Effector memory CD4-positive, alpha-beta T cell (primary cell): ENCODE measurements around the gene FOXB2.
"Not testable (repeated sequence)": the region's sequence is repeated elsewhere in the genome, so short reads cannot be mapped to it uniquely, and the experiment has no call there.

Experiments
- DNase-seq, 3 donors: peaks; one replicate each; pipeline ENCODE4 v3.0.0-alpha.2; 2020
- H3K27ac ChIP-seq: 2 replicates; pipeline ENCODE4 v1.7.0; 2013; ENCODE audit warnings: mild to moderate bottlenecking, low read length, moderate library complexity; ENCODE audit not compliant: insufficient read depth, poor library complexity, severe bottlenecking
- H3K27me3 ChIP-seq: replicated peaks from 2 replicates; pipeline ENCODE4 v1.7.0; 2013; ENCODE audit warnings: mild to moderate bottlenecking, low read length; ENCODE audit not compliant: insufficient read depth, control insufficient read depth, poor library complexity, severe bottlenecking
- H3K36me3 ChIP-seq: 2 replicates; pipeline ENCODE4 v1.7.0; 2013; ENCODE audit warnings: mild to moderate bottlenecking, low read length, moderate library complexity; ENCODE audit not compliant: control insufficient read depth, insufficient read depth
- H3K4me1 ChIP-seq: 2 replicates; pipeline ENCODE4 v1.7.0; 2013; ENCODE audit warnings: low read length, mild to moderate bottlenecking; ENCODE audit not compliant: control insufficient read depth, insufficient read depth, poor library complexity, severe bottlenecking
- H3K4me3 ChIP-seq: 2 replicates; pipeline ENCODE4 v1.7.0; 2013; ENCODE audit warnings: low read length, low read depth, mild to moderate bottlenecking; ENCODE audit not compliant: insufficient read depth, poor library complexity, severe bottlenecking
- H3K9me3 ChIP-seq: 2 replicates; pipeline ENCODE4 v1.7.0; 2013; ENCODE audit warnings: mild to moderate bottlenecking, low read length, moderate library complexity; ENCODE audit not compliant: control insufficient read depth
- total RNA-seq, 3 donors: gene quantifications; one replicate each; lab custom pipeline; 2026; lab: John Stamatoyannopoulos, UW

Gene FOXB2
- 0 to 0.17 (median 0) reads per million in 3 donors for total RNA-seq

DNA sequence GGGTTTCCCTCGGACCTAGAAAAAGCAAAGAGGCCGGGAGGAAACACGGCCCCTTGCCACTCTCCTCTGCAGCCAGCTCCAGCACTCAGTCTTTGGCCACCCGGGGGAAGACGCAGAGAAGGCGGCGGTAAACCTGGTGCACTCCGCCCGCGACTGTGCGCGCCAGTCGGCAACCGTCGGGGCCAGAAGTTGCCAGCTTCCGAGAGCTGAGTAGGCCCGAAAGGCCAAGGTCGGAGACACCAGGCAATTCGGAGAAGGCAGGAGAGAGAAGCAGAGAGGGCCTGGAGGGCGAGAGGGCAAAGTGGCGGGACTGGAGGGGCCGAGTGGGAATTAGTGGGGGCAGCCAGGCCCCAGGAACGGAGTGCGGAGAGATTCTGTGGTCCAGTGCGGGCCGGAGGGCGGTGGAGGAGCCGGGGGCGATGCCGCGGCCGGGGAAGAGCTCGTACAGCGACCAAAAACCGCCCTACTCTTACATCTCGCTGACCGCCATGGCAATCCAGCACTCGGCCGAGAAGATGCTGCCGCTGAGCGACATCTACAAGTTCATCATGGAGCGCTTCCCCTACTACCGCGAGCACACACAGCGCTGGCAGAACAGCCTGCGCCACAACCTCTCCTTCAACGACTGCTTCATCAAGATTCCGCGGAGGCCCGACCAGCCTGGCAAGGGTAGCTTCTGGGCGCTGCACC lies at the start of gene FOXB2:
FOXB2 (plus strand) TSS at position 420 of the 690 bp plus-strand sequence; CDS start at position 420, 0 bp downstream.
- Histone ChIP-seq H3K36me3 (no peaks in the 10 kb centered on the region), H3K4me1 (peaks cover 18% of the 10 kb centered on the region), H3K9me3 (no peaks in the 10 kb centered on the region), H3K27me3 (peaks cover 55% of the 10 kb centered on the region), H3K4me3 (no peak within 1 kb of the TSS), H3K27ac (no peak within 1 kb of the TSS)
- no peak for DNase-seq

DNA sequence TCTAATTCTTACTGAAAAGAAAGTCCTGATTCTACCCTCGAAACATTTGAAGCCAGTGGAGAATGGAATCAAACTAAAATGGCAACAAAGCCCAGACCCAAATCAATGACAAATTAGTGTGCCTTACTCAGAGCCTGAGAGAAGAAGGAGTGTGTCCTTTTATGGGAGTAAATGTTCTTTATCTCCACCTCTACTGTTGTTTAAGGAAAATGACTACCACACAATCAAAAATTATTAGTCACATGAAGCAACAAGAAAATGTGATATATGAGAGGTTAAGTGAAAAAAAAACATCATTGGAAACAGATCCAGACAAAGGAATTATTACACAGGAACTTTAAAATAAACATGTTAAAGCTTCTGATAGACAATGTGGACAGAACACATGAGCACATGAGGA lies 49.7 kb upstream of the FOXB2 start:
- Histone ChIP-seq H3K27me3 (no peaks in the 10 kb centered on the region), H3K4me1 (no peaks in the 10 kb centered on the region), H3K36me3 (no peaks in the 10 kb centered on the region), H3K27ac (no peak overlapping the region), H3K4me3 (no peak overlapping the region), H3K9me3 (no peaks in the 10 kb centered on the region)
- no peak for DNase-seq

DNA sequence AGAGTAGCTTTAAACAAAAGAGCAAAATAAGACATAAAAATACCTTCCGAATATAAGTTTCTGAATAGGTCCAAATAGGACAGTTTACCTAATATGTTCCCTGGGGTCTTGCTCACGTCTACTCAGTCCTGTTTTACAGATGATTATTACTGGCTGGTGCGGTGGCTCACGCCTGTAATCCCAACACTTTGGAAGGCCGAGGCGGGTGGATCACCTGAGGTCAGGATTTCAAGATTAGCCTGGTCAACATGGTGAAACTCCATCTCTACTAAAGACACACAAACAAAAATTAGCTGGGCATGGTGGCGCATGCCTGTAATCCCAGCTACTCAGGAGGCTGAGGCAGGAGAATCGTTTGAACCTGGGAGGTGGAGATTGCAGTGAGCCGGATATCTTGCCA lies 40.6 kb upstream of the FOXB2 start:
- not testable (repeated sequence) for H3K4me3 ChIP-seq, H3K27ac ChIP-seq, H3K27me3 ChIP-seq, H3K4me1 ChIP-seq, H3K36me3 ChIP-seq, DNase-seq, H3K9me3 ChIP-seq

DNA sequence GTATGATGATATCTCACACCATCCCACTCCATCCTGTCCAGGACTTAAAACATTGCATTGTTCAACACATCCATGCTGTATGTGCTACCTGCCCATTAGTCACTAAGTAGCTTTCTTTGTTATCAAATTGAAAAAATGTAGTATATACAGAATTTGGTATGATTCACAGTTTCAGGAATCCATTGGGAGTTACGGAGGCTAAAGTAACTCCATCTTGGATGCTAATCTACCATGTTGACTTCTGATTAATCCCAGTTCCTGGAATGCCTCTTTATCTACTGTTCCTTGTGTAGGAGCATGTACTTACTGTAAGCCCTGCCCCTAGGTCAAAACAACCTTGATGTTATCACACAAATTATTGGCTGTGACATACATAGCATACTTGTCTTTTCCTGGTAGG lies 38.9 kb upstream of the FOXB2 start:
- Histone ChIP-seq H3K9me3 (no peaks in the 10 kb centered on the region), H3K4me1 (no peaks in the 10 kb centered on the region), H3K27ac (no peak overlapping the region), H3K36me3 (no peaks in the 10 kb centered on the region), H3K4me3 (no peak overlapping the region), H3K27me3 (peaks cover 6% of the 10 kb centered on the region)
- no peak for DNase-seq

DNA sequence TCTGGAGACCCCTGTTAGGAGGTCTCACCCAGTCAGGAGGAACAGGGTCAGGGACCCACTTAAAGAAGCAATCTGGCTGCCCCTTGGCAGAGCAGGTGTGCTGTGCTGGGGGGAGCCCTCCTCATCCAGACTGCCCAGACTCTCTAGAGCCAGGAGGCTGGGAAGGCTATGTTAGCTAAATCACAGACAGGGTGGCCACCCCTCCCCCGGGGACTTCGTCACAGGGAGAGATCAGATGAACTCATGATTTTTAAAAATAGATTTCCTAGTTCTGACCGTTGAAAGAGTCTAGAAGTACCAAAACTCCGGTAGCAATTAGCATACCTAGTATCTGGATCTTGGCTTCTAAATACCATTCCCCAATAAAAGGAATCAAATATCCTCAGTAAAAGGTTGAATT lies 35.0 kb upstream of the FOXB2 start:
- Histone ChIP-seq H3K9me3 (no peaks in the 10 kb centered on the region), H3K27ac (no peak overlapping the region), H3K4me3 (no peak overlapping the region), H3K36me3 (no peaks in the 10 kb centered on the region), H3K27me3 (peaks cover 6% of the 10 kb centered on the region), H3K4me1 (no peaks in the 10 kb centered on the region)
- DNase-seq = no peak

DNA sequence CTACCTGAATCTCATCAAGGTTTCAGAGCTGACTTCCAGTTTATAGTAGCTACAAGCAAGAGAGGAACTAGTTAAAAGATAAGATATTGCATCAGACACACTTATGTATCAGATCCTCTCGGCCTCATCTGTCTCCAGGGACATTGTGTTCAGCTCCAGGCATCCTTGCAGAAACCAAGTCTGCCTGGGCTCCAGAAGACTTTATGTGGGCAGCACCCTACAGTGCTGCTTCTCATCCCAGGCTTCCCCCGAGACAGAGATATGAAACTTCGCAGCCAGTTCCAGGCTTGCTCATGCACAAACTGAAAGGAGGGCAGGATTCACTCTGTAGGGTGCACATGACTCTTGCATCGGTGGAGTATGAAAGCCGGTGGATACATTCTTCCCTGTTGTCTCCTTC lies 33.9 kb upstream of the FOXB2 start:
- H3K4me1 ChIP-seq = no peaks in the 10 kb centered on the region
- no peak overlapping the region for H3K4me3 ChIP-seq
- DNase-seq = no peak
- H3K9me3 ChIP-seq = no peaks in the 10 kb centered on the region
- peaks cover 6% of the 10 kb centered on the region for H3K27me3 ChIP-seq
- H3K36me3 ChIP-seq = no peaks in the 10 kb centered on the region
- H3K27ac ChIP-seq = no peak overlapping the region

DNA sequence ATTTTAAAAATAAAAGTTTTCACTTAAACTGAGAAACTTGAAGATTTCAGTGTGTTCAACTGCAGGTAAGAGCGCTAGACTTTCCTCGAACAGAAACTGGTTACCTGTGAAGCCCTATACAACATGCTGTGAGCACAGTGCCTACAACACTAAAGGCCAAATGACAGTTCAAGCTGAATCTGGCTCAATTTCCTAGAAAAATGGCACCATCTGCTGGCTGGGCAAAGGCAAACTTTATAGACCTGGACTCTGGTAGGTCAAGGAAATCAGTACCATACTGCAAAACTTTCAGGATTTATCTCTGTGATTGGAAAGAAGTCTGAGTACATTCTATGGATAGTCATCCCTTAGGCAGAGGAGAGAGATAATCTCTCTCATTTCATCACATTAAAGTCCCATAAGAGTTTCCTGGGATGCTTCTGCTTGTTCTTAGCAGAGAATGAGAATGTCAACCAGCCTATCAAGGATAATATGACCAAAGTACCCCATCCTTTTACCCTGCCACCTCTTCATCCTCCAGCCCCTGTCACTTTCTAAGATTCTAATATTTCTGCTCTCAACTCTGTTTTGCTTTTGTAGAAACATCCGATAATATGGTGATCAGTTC lies 31.8 kb upstream of the FOXB2 start:
- Histone ChIP-seq H3K36me3 (no peaks in the 10 kb centered on the region), H3K9me3 (no peaks in the 10 kb centered on the region), H3K4me3 (no peak overlapping the region), H3K27ac (no peak overlapping the region), H3K4me1 (no peaks in the 10 kb centered on the region), H3K27me3 (peaks cover 6% of the 10 kb centered on the region)
- no peak for DNase-seq

DNA sequence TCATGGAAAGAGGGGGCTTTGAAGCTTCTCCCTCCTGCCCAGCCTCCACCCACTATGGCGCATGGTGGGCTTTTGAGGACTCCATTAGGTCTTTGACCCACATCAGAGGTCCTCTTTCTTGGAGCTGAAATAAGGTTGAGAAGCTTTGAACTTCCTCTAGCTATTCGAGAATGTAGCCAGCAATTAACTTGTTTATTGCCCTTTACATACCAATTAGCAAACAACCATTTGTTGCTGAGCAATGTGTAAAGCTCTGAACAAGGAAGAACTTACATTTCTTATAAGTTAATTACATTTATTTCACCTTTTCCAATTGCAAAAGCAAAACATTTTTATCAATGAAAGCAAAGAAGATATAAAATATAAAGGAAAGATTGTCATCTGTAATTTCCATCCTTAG lies 30.5 kb upstream of the FOXB2 start:
- H3K9me3 ChIP-seq = no peaks in the 10 kb centered on the region
- no peaks in the 10 kb centered on the region for H3K36me3 ChIP-seq
- no peak for DNase-seq
- no peak overlapping the region for H3K4me3 ChIP-seq
- H3K27ac ChIP-seq = no peak overlapping the region
- H3K27me3 ChIP-seq = peaks cover 6% of the 10 kb centered on the region
- no peaks in the 10 kb centered on the region for H3K4me1 ChIP-seq

DNA sequence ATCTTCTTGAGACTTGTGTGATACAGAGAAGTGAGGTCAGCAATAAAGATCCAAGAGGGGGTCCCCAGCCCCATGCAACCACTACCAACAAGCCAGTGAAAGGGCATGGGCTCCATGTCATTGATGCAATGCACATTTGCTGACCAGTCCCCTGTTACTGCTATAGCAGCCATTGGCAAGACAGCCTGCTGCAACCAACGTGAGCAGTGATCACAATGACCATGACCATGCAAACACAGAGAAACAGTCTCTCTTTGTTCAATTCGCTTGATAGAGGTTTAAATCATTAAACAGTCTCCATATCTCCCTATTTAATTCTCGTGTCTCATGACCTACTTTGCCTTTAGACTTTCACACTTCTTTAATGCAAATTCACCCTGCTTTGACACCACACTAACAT lies 30.0 kb upstream of the FOXB2 start:
- H3K36me3 ChIP-seq = no peaks in the 10 kb centered on the region
- no peaks in the 10 kb centered on the region for H3K4me1 ChIP-seq
- peaks cover 4% of the 10 kb centered on the region for H3K27me3 ChIP-seq
- H3K9me3 ChIP-seq = no peaks in the 10 kb centered on the region
- no peak for DNase-seq
- no peak overlapping the region for H3K4me3 ChIP-seq
- H3K27ac ChIP-seq = no peak overlapping the region

DNA sequence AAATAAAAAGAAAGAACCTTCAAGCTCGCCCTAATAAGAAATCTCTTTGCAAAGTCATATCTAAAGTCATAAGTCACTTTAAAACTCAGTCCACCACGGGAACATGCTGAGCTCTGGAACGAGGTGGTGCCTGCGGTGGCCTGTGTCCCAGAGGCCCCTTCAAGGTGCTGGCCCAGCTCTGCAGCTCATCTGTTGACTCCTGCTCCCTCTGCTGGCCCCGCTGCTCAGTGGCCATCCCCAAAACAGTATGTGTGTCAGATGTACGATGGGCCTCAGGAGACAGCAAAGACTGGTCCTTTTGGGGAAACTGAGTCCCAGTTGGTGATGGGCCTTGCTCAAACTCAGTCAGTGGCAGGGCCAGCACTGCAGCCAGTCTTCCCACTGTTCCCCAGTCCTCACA lies 22.8 kb upstream of the FOXB2 start:
- H3K36me3 ChIP-seq = no peaks in the 10 kb centered on the region
- DNase-seq = no peak
- no peak overlapping the region for H3K4me3 ChIP-seq
- H3K4me1 ChIP-seq = no peaks in the 10 kb centered on the region
- no peaks in the 10 kb centered on the region for H3K9me3 ChIP-seq
- H3K27ac ChIP-seq = no peak overlapping the region
- H3K27me3 ChIP-seq = no peaks in the 10 kb centered on the region
